ENCODE results near the gene EGFR.

EGFR gene

DNA sequence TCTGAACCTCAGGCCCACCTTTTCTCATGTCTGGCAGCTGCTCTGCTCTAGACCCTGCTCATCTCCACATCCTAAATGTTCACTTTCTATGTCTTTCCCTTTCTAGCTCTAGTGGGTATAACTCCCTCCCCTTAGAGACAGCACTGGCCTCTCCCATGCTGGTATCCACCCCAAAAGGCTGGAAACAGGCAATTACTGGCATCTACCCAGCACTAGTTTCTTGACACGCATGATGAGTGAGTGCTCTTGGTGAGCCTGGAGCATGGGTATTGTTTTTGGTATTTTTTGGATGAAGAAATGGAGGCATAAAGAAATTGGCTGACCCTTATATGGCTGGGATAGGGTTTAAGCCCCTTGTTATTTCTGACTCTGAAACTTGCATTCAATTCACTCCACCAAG is 156.0 kb downstream of the EGFR start:
- DNase-seq: no peak

DNA sequence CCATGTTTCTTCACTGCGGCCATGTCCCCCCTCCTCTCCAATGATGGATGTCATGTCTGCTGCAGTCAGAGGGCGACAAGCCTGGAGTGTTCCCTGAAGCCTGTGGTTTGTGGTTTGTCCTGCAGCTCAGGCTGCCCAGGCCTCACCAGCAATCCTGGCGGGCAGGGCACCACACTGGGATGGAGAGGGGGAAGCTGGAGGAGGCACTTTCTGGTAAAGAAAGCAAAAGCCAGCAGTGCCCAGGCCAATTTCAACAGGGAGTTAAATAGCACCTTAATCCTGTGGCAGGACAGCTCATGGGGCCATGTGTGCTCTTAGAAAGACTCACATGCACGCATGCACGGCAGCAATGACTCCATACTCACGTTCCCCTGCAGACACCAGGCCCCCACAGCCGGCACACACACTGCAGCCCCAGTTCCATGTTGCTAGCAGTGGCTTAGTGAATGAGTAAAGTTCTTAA is 158.3 kb downstream of the EGFR start:
- DNase-seq: no peak

DNA sequence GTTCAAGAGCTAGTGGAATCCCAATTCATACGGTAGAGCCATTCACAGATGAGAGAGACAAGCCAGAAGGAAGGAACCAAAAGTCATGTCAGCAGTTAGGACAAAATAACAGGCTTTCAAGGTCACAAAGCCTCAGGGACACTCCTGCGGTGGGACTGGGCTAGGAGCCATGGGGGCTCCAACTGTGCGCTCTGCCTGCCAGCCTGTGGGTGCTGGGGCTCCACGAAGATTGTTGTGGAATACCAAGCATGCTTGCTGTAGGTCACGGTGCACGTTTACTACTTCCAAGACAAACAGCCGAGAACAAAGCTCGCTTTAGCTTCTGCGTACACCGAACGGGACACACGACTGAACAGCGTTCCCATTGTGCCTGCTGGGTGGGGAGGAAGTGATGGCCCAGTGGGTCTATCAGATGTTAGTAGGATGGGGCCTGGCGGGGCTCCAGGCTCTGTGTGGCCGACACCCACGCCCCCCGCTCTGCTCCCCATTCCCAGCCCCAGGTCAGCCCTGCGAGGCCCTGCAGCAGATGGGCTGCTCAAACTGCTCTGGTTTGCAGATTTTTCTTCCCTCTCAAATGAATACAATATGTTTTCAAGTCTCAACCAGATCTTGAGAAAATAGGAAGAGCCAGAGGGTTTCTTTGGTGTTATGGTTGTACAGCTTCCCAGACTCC is 158.9 kb downstream of the EGFR start:
- no peak for DNase-seq

DNA sequence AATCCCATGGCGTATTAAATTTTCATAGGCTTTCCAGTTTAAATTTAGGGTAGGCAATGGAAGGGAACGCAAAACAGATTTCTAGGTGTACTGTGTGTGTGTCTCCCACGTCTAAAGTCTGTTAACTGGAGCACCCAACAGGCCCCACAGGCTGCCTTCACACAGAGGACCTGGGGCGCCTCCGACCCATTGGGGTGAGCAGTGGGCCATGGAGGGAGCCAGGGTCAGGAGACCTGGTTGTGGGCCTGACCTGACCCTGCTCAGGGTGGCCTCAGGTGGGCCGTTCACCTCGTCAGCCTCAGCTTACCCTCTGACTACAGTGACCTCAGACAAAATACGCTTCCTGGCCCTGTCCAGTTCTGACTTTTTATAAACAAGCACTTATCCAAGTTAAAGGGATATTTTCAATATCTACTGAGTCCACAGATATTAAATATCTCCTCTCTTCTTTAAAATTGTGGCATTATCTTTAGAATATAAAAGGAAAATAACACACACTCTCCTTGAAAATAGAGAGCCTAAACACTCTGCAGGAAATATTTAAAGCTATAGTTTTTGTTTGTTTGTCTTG is 159.6 kb downstream of the EGFR start:
- DNase-seq: no peak

DNA sequence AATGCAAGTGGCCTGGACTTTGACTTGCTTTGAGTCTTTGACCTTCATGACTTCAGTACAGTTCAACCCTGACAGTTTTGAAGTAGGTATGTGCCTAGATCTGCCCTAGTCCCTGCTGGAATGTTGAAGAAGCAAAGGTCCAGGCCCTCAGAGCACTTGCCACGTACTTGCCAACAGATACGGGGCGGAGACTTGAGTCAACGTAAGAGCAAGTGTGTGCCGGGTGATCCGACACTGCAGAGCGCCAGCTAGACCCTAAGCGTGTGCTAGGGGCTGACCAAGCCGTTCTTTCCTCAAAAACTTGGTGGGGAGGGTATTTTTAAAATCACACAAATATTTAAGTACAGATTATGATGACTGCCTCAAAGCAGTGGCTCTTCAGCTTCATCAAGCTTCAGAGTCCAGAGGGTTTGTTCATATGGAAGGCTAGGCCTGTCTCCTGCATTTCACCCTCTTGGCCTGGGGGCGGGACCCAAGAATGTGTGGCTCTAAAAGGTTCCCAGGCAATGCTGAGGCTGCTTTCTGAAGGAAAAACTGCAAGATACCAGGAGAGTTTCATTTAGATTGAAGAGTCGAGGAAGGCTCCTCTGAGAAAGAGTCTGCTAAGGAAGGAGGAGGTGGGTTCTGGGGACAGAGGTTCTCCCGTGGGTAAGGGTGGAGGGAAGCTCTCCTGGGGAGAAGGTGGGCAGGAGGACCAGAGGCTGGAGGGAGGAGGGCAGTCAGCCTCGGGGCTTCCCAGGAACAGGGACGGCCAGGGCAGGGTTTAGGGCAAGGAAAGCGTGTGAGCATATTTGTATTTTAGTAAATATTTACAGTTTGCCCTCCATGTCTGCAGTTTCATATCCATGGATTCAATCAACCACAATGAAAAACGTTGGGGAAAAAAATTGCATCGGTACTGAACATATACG is 160.3 kb downstream of the EGFR start:
- DNase-seq: no peak

DNA sequence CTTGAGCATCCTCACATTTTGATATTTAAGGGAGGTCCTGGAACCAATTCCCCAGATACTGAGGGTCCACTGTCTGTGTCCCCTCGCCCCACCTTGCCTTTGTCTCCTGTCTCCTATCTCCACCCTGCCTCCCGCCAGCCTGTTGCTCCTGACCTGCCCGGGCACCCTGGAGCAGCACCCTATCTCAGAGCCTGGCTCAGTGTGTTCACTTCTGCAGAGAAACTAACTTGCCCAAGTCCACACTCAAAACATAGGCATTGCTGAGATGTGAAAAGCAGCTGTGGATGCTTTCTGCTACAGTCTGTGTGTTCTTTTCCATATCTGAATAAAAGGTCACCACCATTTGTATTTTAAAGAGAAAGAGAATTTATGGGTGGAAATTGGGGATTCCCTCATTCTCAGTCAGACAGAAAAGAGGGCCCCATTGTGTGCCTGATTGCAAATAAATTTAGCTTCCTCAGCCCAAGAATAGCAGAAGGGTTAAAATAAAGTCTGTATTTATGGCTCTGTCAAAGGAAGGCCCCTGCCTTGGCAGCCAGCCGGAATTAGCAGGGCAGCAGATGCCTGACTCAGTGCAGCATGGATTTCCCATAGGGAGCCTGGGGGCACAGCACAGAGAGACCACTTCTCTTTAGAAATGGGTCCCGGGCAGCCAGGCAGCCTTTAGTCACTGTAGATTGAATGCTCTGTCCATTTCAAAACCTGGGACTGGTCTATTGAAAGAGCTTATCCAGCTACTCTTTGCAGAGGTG is 161.3 kb downstream of the EGFR start:
- no peak for DNase-seq

DNA sequence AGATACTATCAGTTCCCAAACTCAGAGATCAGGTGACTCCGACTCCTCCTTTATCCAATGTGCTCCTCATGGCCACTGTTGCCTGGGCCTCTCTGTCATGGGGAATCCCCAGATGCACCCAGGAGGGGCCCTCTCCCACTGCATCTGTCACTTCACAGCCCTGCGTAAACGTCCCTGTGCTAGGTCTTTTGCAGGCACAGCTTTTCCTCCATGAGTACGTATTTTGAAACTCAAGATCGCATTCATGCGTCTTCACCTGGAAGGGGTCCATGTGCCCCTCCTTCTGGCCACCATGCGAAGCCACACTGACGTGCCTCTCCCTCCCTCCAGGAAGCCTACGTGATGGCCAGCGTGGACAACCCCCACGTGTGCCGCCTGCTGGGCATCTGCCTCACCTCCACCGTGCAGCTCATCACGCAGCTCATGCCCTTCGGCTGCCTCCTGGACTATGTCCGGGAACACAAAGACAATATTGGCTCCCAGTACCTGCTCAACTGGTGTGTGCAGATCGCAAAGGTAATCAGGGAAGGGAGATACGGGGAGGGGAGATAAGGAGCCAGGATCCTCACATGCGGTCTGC is 162.2 kb downstream of the EGFR start:
- no peak for DNase-seq

DNA sequence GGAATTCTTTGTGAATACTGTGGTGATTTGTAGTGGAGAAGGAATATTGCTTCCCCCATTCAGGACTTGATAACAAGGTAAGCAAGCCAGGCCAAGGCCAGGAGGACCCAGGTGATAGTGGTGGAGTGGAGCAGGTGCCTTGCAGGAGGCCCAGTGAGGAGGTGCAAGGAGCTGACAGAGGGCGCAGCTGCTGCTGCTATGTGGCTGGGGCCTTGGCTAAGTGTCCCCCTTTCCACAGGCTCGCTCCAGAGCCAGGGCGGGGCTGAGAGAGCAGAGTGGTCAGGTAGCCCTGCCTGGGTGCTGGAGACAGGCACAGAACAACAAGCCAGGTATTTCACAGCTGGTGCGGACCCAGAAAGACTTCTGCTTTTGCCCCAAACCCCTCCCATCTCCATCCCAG is 162.9 kb downstream of the EGFR start:
- DNase-seq: no peak

DNA sequence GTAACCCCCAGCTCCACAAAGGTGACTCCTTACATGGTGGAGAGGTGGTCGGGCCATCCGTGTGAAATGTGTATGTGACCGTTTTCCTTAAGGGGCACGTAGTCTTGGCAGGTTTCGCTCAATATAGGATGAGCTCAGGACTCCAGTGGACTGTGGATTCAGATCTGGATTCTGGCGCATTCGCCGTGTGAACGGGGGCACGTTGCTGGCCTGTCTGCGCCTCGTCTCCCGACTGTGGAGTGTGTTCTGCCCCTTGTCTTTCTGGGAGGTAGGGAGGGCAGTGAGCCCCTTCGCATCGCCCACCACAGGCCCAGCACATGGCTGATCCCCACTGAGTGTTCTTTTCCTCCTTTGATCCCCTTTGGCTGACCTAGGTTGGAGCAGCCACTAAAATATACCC is 165.1 kb downstream of the EGFR start:
- DNase-seq: no peak

DNA sequence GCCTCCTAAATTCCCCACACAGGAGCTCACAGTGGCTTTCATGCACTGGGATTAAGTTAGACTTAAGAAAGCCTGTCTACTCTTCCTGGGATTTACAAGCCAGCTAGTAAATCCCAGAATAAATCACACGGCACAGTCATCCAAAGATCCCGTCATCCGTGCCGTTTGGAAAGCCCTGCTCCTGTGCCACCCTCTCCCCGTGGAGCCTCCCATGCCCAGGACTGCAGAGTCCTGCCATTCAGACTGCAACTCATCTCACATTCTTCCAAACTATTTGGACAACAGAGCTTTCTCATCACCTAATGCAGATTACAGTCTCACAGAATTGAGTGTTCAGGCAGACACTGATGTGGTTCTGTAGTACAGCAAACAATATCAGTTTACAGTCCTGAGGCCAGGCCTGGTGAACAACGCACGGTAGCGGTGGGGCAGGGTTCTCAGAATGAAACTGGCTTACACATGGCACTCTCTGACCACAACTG is 166.5 kb downstream of the EGFR start:
- DNase-seq: no peak

DNA sequence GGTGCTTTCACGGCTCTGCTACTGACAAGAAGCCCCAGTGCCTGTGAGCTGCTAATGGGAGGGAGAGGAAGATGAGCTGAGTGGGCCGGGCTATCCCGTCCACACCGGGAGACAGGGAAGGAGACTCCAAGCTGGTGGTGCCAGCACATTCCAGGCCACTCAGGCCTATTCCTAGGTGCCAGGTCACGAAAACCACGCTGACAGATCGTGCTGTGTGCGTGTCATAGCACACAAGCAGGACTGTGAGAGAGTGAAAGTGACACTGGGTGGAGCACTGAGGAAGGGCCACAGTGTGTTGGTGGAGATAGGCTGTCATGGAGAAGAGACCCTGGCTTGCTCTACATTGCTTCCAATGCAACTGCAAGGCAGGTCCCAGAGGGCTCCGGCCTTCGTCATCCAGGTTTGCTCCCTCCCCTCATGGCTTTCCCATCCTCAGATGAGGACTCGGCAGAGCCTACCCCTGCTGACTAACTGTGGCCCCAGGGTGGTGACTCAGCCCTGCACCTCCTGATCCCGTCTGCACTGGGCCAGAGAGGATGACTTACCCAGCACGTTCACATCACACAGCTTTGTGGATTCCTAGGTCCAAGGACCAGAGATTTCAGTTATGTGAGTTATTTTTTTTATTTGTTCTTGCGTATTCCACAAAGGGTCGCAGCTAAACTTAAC is 167.3 kb downstream of the EGFR start:
- no peak for DNase-seq

DNA sequence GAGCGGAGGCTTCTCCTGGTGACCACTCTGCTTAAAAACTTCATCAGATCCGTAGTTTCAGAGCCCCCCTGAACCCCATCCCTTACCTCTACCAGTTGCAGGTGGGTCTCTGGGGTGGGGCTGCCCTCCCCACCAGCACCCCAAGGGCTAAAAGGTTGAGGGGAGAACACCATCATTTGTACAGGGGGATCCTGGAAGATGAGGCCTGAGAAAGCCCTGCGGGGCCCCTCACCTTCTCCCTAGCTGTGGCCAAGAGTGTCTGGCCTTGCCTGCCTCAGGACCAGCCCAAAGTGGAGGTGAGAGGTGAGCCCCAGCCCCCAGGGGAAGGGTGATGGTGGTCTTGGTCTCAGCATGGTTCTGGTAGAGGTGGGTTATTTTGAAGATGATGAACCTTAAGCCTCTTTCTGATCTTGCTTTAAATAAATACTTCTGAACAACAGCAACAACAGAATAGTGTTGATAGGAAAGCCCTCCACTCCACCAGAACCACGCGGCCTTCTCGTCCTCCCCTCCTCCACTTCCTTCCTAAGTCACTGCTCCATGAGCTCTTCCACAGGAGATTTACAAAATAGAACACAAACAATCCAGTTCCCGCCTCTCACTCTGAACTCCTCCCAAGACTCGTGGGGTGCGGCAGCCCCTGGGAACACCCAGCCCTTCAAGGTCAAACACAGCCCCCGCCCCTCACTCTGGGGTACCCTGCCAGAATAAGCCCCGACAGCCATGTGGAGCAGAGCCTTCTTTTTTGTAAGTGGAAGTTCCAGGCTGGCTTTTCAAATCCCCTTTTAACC is 169.1 kb downstream of the EGFR start:
- no peak for DNase-seq

DNA sequence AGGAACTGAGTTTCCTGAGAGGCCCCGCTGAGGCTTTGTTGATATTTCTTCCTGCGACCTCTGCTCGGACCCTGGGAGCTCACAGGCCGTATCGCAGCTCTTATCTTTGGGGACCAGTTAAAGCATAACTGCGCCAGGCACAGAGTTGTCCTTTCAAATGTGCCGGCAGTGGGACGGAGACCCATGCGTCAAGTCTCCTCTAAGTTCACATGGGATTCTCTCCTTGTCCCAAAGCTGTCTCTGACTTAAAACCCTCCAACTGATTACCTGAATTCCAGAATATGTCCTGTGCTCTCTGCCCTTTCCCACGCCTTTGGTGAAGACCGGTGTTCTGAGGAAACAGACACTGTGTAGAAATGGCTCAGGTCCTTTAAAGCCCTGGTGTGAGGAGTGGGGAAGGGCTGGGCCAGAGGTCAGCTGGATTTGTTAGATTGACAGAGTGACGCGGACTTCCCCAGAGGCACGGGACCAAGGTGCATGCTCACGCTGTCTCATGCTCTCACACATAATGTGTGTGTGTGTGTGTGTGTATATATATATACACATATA is 169.8 kb downstream of the EGFR start:
- DNase-seq: no peak

DNA sequence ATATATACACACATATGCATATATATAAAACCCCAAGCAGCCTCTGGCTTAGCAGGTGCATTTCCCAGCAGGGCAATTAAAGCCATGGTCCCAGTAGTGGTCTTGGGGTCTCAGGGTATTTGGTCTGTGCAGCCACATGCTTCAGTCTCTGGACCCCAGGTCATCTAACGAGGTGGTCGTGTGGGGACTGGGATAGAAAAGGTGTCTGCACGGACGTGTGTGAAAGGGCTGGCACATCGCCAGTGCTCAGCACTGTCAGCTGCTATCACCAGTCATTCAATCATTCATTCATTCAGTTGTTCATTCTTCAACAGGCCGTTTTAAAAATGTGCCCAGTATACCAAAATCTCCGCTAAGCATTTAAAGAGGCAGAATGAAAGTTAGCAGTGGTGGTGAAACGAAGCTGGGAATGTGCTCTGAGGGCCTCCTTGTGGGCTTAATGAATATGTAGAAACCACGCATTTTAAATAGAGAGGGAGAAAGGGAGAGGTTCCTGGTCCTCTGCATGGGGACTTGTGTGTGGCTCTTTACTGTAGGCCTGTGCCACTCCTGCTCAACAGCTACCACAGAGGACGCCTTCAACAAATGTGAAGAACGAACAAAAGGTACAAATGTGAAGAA is 170.4 kb downstream of the EGFR start:
- DNase-seq: no peak

DNA sequence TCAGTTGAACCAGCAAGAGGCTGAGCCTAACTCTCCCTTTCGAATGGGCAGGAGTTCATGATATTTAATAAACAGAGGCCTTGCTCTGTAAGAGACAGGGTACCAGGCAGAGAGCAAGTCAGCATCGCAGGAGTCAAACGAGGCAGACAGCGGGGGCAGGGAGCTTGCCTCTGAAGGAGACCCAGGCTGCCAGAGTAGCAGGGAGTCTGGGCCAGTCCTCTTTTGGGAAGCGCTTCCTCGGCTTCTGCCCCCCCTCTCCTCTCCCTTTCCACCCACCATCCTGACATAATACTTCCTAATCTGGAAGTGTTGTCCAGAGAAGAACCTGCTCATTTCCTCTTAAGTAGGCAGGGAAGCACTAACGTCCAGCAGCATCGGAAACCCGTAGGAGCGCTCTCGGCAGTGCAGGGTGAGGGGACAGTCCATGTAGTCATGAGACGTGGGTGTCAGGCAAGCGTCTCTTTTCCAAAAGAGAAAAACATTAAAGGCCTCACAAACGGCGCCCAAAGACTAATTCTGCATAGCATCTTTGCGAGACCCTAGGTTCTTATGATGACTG is 171.1 kb downstream of the EGFR start:
- DNase-seq: no peak

DNA sequence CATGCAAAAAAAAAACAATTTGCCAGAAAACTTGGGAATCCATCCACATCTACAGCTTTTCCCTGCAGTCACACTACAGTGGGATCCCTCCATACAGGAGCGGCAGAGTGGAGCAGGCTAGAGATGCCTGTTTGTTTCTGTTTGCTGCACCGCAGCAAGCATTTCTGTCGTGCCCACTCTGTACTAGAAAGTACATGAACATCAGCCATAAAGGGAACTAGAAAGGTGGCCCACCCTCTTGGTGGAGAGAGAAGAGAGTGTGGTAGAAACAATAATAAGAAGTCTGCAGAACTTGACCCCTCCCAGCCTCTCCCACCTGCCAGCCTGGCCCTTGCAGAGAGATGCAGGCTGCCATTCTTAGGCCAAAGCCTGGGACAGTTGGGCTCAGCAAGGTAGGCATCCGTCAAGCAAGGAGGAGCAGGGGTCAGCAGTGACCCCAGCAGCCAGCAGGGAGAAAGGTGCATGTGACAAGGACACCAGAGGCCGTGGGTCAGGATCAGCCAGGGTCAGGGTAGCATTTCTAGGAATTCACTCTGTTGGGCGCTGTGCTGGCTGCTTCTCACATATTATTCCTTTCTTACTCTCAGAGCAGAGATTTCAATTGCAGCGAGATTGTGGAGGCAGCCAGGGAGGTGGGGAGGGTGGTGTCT is 171.8 kb downstream of the EGFR start:
- DNase-seq: no peak

DNA sequence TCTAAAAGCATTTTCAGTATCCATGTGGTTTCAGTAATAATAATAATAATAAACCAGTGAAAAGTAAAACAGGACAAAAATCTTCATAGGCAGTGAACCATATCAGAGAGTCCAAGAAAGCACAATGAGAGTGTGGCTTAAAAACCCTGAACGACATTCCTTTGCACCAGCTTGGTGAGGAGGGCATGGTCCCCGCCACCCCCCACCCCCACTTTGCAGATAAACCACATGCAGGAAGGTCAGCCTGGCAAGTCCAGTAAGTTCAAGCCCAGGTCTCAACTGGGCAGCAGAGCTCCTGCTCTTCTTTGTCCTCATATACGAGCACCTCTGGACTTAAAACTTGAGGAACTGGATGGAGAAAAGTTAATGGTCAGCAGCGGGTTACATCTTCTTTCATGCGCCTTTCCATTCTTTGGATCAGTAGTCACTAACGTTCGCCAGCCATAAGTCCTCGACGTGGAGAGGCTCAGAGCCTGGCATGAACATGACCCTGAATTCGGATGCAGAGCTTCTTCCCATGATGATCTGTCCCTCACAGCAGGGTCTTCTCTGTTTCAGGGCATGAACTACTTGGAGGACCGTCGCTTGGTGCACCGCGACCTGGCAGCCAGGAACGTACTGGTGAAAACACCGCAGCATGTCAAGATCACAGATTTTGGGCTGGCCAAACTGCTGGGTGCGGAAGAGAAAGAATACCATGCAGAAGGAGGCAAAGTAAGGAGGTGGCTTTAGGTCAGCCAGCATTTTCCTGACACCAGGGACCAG is 172.5 kb downstream of the EGFR start:
- DNase-seq: no peak

DNA sequence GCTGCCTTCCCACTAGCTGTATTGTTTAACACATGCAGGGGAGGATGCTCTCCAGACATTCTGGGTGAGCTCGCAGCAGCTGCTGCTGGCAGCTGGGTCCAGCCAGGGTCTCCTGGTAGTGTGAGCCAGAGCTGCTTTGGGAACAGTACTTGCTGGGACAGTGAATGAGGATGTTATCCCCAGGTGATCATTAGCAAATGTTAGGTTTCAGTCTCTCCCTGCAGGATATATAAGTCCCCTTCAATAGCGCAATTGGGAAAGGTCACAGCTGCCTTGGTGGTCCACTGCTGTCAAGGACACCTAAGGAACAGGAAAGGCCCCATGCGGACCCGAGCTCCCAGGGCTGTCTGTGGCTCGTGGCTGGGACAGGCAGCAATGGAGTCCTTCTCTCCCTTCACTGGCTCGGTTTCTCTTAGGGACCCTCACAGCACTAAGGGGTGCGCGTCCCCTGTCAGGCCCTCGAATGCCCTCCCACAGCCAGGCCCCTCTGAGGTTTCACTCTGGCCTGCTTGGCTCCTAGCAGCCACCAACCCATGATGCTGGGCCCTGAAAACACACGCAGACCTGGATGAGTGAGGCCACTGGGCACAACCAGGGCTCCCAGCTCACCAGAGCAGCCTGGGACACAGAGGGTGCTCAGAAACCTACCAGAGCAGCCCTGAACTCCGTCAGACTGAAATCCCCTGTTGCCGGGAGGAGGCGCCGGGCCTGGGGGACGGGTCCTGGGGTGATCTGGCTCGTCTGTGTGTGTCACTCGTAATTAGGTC is 173.3 kb downstream of the EGFR start:
- DNase-seq: no peak
